Kasumi-1 (cell line): Measurements from ENCODE around the gene PRSS22.

Experiments used
- DNase-seq, 2 experiments: peaks; one replicate each; lab custom pipeline; 2025; lab: John Stamatoyannopoulos, UW

PRSS22 gene, protein sequence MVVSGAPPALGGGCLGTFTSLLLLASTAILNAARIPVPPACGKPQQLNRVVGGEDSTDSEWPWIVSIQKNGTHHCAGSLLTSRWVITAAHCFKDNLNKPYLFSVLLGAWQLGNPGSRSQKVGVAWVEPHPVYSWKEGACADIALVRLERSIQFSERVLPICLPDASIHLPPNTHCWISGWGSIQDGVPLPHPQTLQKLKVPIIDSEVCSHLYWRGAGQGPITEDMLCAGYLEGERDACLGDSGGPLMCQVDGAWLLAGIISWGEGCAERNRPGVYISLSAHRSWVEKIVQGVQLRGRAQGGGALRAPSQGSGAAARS

DNA sequence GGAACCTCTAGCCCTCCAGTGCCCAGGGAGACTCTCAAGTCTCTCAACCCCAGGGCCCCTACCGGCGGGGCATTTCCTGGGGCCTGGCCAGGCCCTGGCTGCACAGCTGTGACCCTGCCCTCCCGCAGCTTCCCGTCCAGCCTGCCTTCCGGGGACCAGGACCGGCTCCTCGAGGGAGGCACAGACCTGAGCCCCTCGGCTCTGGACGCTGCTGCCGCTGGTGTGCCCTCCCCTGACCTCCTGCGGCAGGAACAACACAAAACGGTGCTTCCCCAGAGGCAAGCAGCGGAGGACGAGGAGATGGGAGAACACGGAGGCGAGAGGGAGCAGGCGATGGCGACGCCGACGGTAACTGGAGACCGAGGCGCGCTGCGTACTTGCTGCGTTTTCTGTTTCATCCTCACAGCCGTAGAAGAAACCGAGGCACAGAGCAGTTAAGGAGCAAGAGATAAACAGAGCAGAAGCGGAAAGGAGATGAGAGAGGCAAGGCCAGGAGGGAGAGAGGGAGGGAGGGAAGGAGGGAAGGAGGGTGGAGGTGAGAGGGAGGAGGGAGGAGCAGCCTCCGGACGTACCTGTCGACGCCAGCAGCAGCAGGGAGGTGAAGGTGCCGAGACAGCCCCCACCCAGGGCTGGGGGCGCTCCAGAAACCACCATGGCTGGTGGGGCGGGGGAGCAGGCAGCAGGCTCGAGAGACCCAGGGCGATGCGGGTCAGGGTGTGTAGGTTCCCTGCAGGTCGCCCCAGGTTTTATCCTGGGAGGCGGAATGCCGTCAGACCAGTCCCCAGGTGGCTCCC is at the start of gene PRSS22:
TSS of gene PRSS22 (minus strand) at position 720 of the 794 bp plus-strand sequence. CDS start at position 654, 66 bp downstream.
- no peak for DNase-seq

DNA sequence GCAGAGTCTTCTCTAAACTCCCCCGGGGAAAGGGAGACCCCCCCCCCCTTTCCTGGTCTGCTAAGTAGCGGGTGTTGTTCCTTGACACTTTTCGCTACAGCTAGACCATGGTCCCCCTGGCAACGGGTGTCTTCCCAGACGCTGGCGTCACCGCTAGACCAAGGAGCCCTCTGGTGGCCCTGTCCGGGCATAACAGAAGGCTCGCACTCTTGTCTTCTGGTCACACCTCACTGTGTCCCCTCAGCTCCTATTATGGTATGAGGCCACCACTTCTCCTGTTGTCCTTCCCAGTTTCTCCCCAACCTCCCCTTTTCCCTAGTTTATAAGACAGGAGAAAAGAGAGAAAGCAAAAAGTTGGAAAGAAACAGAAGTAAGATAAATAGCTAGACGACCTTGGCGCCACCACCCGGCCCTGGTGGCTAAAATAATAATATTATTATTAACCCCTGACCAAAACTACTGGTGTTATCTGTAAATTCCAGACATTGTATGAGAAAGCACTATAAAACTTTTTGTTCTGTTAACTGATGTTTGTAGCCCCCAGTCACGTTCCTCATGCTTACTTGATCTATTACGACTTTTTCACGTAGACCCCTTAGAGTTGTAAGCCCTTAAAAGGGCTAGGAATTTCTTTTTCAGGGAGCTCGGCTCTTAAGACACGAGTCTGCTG is 49.2 kb upstream of the PRSS22 start:
- peak in 1 of 2 experiments; percentile 1 for DNase-seq

DNA sequence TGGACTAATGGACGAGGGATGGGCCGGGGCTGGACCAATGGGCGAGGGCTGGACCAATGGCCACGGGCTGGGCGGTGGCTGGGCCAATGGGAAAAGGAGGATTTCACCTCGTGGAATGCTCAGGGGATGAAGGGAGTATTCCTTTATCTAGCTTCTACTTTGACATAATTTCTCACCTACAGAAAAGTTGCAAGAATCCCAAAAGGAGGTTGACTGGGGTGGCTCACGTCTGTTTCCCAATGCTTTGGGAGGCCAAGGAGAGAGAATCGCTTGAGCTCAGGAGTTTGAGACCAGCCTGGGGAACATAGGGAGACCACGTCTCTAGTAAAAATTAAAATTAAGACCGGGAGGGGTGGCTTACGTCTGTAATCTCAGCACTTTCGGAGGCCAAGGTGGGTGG is 48.0 kb upstream of the PRSS22 start:
- DNase-seq: no peak

- peak; percentile 87 to 89 for DNase-seq
These were observed 47.4 kb upstream of the PRSS22 start for GRCh38 chr16:2905241-2905987.

DNA sequence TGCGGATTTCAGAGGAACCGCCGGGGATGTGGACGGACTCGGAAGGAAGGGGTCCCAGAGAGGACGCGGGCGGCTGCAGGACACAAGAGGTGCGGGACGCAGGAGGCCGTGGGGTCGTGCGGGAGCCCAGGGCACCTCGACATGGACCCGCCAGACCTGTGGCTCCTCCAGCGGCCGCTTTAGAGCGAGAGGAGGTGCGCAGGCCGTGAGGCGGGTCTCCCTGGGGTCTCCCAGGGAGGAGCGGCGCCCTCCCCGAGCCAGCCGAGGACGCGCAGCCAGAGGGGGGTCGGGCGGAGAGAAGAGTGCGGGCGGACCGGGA is 46.9 kb upstream of the PRSS22 start:
- DNase-seq: no peak

DNA sequence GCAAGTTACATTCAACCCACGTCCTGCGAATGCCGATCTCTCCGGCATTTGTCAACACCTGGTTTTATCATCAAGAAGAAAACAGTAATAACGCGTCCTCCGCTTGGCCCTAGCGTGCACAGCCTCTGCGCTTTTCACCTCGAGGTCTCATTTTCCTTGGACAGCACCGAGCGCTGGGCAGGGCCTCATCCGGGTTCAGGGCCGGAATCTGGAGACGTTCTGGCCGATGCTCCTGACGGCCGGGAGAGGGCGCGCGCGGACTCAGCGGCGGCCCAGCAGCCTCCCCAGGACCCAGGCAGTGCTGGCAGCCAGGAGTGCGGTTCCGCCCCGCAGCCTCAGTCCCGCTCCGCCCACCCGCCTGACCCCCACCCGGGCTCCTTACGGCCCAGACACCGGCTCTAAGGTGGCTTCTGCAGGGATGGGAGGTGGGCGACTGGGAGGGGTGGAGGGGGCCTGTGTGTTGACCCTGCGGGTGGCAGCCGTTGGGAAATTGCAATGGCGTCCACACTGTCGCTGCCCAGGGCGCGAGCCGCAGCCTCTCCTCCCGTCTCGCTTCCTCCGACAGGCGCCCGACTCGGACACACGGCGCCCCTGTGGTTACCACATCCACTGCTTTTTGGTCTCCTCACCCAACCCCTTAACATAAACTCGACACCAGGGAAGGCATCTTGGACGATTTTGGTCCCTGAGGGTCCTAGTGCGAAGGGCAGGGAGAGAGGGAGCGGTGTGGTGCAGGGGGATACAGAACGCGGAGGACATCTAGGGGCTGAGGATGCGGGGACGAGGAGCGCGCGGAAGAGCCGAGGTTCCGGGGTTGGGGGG is 46.3 kb upstream of the PRSS22 start:
- DNase-seq: peak; percentile 57

DNA sequence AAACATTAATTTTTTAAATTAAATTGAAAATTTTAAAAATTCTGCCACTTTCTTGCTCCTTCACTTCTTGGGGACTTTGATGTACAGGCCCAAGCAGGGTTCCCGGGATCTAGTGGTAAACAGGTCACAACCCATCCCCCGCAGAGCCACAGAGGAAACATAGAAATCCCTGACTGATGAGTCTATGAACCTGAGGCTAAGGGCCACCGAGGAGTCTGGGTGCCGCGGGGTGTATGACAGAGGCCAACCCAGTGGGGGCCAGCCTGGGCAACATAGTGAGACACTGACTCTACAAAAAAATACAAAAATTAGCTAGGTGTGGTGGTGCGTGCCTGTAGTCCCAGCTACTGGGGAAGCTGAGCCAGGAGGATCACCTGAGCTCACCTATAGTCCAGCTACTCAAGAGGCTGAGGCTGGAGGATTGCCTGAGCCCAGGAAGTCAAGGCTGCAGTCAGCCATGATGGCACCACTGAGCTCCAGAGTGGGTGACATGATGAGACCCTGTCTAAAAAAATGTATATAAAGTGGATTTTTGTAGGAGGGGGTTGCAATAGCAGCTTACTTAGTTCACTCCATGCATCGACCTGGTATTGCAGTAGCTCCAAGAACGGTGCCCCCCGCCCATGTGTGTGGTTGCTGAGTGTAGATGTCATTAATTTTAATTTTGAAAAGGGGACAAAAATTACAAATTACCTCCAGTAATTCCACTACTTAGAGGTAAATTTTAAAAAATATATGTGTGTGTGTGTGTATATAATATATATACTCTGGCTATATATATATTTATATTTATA is 44.6 kb upstream of the PRSS22 start:
- no peak for DNase-seq

GRCh38 chr16:2900526-2901075 is 42.6 kb upstream of the PRSS22 start:
- DNase-seq: no peak

DNA sequence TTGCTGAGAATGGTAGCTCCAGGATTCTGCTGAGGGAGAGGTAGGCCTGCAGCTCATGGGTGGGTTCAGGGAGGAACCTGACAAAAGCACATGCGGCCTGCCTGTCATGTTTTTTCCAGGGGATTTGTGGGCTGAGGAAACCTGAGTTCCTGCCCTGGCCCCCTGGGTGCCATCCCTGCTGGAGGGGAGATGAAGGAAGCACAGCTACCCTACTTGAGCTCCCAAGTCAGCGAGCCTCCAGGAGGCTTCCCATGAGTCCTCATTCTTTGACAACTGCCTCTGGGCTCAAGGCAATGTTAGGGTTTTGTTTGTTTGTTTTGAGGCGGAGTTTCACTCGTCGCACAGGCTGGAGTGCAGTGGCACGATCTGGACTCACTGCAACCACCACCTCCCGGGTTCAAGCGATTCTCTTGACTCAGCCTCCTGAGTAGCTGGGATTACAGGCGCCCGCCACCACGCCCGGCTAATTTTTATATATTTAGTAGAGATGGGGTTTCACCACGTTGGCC is 41.6 kb upstream of the PRSS22 start:
- no peak for DNase-seq

DNA sequence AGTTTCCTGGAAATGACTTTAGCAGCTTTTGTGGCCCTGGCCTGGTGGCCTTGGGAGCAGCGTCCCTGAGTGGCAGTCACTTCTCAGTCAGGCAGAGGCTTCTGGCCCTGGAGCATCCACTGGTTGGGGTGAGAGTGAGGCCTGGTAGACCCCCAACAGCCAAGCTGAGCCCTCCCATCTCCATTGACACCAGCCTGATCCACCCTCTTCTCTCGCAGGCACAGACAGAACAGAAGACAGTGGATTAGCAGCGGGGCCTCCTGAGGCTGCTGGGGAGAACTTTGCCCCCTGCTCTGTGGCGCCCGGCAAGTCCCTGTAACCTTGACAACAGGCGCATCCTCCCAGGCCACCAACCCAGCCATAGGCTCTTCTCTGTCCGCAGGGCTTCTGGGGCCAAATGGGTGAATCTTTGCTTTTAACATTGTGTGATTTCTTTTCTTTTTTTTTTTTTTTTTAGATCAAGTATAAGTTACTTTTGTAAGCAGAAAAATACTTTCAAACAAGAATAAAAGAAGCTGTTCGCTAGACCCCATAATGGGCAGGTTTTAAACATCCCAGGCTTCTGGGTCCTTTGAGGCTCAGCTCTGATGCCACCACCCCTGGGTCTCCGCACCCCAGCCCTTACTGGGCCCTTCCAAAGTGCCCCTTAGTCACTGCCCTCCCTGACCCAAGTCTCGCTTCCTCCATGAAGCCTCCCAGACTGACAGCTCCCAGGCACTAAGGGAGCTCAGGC is 41.0 kb upstream of the PRSS22 start:
- no peak for DNase-seq

DNA sequence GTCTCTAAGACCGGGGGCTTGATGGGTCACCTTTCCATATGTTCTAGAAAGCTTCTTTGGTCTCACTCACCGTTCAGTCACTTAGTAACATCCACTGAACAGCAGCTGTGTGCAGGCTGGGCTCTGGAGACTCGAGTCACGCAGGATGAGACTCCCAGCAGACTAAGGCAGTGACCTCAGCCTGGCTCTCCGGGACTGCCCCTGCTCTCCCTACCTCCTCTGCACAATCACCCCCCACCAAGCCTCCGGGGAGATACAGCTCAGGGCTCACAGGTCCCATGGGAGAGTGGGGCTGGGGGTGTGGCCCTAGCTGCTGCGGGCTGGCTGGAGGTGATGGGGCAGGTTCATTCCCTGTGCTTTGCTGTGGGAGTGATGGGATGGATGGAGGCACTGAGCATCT is 39.1 kb upstream of the PRSS22 start:
- no peak for DNase-seq

DNA sequence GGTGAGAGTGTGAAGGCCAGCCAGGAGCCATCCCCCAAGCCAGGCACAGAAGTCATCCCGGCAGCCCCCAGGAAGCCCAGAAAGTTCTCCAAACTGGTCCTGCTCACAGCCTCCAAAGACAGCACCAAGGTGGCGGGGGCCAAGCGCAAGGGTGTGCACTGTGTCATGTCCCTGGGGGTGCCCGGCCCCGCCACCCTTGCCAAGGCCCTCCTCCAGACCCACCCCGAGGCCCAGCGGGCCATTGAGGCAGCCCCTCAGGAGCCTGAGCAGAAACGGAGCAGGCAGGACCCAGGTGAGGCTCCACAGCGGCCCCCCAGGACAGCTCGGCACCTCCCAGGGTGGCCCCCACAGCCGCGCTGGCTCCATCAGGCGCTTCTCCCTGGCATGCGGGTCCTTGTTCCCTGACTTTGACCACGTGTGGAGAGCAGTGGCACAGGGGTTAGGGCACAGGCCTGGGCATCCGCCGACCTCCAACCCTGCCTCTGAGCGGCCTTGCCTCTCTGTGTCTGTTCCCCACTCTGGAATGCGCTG is 38.6 kb upstream of the PRSS22 start:
- DNase-seq: no peak

DNA sequence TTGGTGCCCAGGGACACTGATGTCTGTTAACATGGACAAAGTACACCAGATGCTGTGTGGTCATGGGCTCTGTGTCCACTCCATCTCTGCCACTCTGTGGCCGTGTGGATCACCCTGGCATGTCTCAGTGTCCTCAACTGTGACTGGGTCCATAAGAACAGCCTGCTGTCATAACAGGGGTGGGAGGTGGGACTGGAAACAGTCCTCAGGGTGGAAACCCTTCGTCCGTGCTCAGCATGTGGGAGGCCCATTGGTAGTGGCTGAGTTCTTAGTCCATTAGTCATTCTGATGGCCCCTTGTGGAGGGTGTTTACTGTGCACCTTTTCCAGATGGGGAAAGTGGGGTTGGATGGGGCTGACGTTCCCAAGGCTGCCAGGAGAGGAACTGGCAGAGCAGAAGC is 37.8 kb upstream of the PRSS22 start:
- no peak for DNase-seq

GRCh38 chr16:2894231-2894630 is 36.3 kb upstream of the PRSS22 start:
- DNase-seq: no peak

DNA sequence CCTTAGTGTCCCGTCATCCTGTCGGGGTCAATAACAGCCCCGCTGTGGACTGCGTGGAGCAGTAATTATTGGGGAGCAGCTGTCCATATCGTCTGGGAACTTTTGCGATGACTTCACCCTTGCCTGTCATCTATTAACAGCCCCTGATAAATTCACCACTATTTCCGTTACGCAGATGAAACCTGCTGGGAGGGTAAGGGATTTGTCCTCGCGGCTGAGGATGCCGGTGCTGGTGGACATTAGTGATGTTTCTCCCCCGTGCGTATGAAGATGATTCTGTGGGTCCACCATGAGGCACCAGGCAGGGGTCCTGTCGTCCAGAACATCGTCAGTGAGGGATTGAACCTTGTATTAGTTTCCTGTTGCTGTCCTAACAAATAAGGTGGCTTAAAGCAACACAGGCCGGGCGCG is 26.1 kb upstream of the PRSS22 start:
- no peak for DNase-seq

DNA sequence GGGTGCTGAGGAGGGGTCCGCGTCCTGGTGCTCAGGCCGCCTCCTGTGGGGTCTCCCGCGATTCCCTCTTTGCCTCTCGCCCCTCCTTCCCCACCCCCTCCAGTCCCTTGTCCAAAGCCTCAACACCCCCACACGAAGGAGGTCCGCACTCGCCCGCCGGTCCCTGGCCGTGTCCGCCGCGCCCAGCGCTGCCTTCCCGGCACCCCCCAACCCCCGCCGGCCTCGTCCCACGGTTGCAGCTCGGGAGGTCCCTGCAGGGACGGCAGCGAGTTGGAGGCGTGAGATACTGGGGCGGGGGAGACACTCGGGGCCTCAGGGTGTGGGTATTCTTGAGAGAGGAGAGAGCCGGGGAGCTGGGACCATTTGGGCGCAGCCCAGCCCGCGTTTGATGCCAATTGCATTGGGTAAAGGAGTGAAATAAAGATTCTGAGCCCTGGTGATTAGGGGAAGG is 25.5 kb upstream of the PRSS22 start:
- no peak for DNase-seq

GRCh38 chr16:2882650-2883457 is 24.9 kb upstream of the PRSS22 start, which contains the start of gene FLYWCH2:
Gene FLYWCH2 (plus strand): TSS chr16:2883215. CDS start chr16:2896450, 13,235 bp downstream.
- DNase-seq: peak; percentile 84 to 88
